Suprapubic skin (tissue), 4 donors: ENCODE results near the gene SLC6A19.

ENCODE experiments used
- EP300 ChIP-seq: sonication (generic); formaldehyde crosslinking; IDR thresholded peaks from one replicate; pipeline ENCODE4 v1.6.1; 2017; ENCODE audit warnings: antibody characterized with exemption
- POLR2A ChIP-seq, 2 donors: fragments of 450-650 bp; IDR thresholded peaks; one replicate each; pipeline ENCODE4 v1.6.1; 2017; ENCODE audit warnings: antibody characterized with exemption in 2 of 2, mild to moderate bottlenecking in 2 of 2, moderate library complexity in 2 of 2
- POLR2AphosphoS5 ChIP-seq, 3 donors: sonication (generic); formaldehyde crosslinking; IDR thresholded peaks; one replicate each; pipeline ENCODE4 v1.6.1; 2017; ENCODE audit warnings: antibody characterized with exemption in 3 of 3
- TF ChIP-seq, protein P1 (sequence below), 2 donors: fragments of 200-600 bp in 1 of 2; fragments of 450-650 bp in 1 of 2; sonication (generic) in 1 of 2; IDR thresholded peaks; one replicate each; pipeline ENCODE4 v1.5.1; 2016 to 2019; ENCODE audit warnings: antibody characterized with exemption in 2 of 2, mild to moderate bottlenecking in 1 of 2, moderate library complexity in 1 of 2

DNA sequence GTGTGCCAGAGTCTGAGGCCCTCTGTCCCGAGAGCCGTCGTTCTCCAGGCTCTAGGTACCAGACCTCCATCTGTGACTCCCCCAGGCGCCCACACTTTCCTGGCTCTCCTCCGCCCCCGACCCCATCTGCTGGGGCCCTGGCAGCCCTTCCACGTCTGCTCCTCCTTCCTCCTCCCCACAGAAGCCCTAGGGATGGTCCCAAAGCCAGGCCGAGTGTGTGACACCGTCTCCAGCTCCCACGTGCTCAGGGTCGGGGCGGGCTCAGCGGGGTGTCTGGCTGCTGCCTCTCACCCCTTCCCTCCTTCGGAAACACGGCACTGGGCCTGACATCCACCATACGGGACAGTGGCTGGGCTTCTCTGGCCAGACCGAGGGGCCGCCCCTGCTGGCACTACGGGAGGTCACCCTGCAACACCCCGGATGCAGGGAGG is 20.5 kb upstream of the SLC6A19 start:
- TF ChIP-seq, protein P1, sequence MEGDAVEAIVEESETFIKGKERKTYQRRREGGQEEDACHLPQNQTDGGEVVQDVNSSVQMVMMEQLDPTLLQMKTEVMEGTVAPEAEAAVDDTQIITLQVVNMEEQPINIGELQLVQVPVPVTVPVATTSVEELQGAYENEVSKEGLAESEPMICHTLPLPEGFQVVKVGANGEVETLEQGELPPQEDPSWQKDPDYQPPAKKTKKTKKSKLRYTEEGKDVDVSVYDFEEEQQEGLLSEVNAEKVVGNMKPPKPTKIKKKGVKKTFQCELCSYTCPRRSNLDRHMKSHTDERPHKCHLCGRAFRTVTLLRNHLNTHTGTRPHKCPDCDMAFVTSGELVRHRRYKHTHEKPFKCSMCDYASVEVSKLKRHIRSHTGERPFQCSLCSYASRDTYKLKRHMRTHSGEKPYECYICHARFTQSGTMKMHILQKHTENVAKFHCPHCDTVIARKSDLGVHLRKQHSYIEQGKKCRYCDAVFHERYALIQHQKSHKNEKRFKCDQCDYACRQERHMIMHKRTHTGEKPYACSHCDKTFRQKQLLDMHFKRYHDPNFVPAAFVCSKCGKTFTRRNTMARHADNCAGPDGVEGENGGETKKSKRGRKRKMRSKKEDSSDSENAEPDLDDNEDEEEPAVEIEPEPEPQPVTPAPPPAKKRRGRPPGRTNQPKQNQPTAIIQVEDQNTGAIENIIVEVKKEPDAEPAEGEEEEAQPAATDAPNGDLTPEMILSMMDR (IDR thresholded peaks at IDR 0.05) = no peak
- TF ChIP-seq POLR2A (IDR thresholded peaks at IDR 0.05) = no peak
- no peak for TF ChIP-seq POLR2AphosphoS5 (IDR thresholded peaks at IDR 0.05)
- TF ChIP-seq EP300 = no peak
